Thymus (tissue), 11 donors: Measurements from ENCODE around the gene AVPR2. TPM values are rescaled to one million over a fixed set of nuclear protein-coding genes. Genes with fewer than 3 reads are reported as not detected.

Source experiments
- DNase-seq, 9 donors: peaks; one replicate each; pipeline ENCODE4 v3.0.0-alpha.2; 2013; ENCODE audit warnings: low spot score in 9 of 9, low read depth in 6 of 9, missing footprints in 1 of 9
- H3K27ac ChIP-seq, 2 donors: one replicate each; pipeline ENCODE4 v1.5.1; 2013; ENCODE audit warnings: control low read depth in 1 of 2, low read depth in 1 of 2, low read length in 1 of 2, mild to moderate bottlenecking in 1 of 2, moderate library complexity in 1 of 2
- H3K27me3 ChIP-seq, 2 donors: one replicate each; pipeline ENCODE4 v1.5.1; 2013; ENCODE audit warnings: low read length in 1 of 2; ENCODE audit not compliant: control insufficient read depth in 2 of 2, insufficient read depth in 1 of 2
- H3K36me3 ChIP-seq, 2 donors: one replicate each; pipeline ENCODE4 v1.5.1; 2013; ENCODE audit warnings: low read length in 1 of 2, mild to moderate bottlenecking in 1 of 2, moderate library complexity in 1 of 2; ENCODE audit not compliant: control insufficient read depth in 2 of 2, insufficient read depth in 2 of 2
- H3K4me1 ChIP-seq, 2 donors: one replicate each; pipeline ENCODE4 v1.5.1; 2013; ENCODE audit warnings: low read length in 2 of 2; ENCODE audit not compliant: control insufficient read depth in 2 of 2, insufficient read depth in 2 of 2
- H3K4me3 ChIP-seq, 2 donors: one replicate each; pipeline ENCODE4 v1.5.1; 2013; ENCODE audit warnings: low read length in 2 of 2, control low read depth in 1 of 2, mild to moderate bottlenecking in 1 of 2
- H3K9me3 ChIP-seq, 2 donors: one replicate each; pipeline ENCODE4 v1.5.1; 2013; ENCODE audit warnings: low read length in 1 of 2, mild to moderate bottlenecking in 1 of 2; ENCODE audit not compliant: control insufficient read depth in 2 of 2, insufficient read depth in 1 of 2
- WGBS: extraction: QIAGEN DNeasy Blood & Tissue Kit; methylation state at CpG from one replicate; pipeline ENCODE4 v1.1.7; 2013; 5-methylcytosine and 5-hydroxymethylcytosine counted together
- polyA plus RNA-seq: library from polyadenylated mRNA; stranded (reverse); fragments of 200-250 nt; gene quantifications from one replicate; pipeline ENCODE4 v1.2.3, GENCODE V29; 2013
- total RNA-seq: library from RNA; stranded (reverse); fragments of 120-200 nt; gene quantifications from one replicate; pipeline ENCODE4 v1.2.4, GENCODE V29; 2013
- donor health status: healthy.

Gene AVPR2
- total and polyA plus RNA-seq, 2 donors = 0.24 to 1.8 TPM

GRCh38 chrX:153864101-153864500 lies 40.4 kb upstream of the AVPR2 start:
- Histone ChIP-seq H3K27ac (no peak overlapping the region), H3K9me3 (no peaks in the 10 kb centered on the region), H3K36me3 (no peaks in the 10 kb centered on the region), H3K4me3 (no peak overlapping the region), H3K4me1 (no peaks in the 10 kb centered on the region), H3K27me3 (peaks cover 0 to 47% of the 10 kb centered on the region in 2 donors)
- WGBS = 94% methylated on average over 10 of the region's 10 CpGs
- DNase-seq = no peak

- H3K9me3 ChIP-seq = no peaks in the 10 kb centered on the region
- no peaks in the 10 kb centered on the region for H3K36me3 ChIP-seq
- H3K27ac ChIP-seq = no peak overlapping the region
- DNase-seq = no peak
- H3K4me1 ChIP-seq = no peaks in the 10 kb centered on the region
- peaks cover 0 to 45% of the 10 kb centered on the region in 2 donors for H3K27me3 ChIP-seq
- WGBS = 93% methylated on average over 28 of the region's 30 CpGs
- H3K4me3 ChIP-seq = no peak overlapping the region
Observed at GRCh38 chrX:153864561-153865320, 39.7 kb upstream of the AVPR2 start.

DNA sequence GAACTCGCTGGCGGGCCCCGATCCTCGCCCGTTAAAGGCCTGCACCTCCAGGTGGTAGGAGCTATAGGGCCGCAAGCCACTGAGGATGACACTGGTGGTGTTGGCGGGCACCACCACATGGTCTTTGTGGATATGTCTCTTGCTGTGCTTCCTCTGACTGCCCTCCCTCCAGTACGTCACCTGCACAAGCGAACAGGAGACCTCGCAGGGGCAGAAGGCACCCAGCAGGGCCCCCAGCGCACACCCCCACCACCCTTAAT lies 39.2 kb upstream of the AVPR2 start:
- no peaks in the 10 kb centered on the region for H3K36me3 ChIP-seq
- no peak overlapping the region for H3K27ac ChIP-seq
- H3K9me3 ChIP-seq = no peaks in the 10 kb centered on the region
- H3K4me3 ChIP-seq = no peak overlapping the region
- WGBS = 97% methylated on average over 11 of the region's 11 CpGs
- H3K27me3 ChIP-seq = peaks cover 0 to 43% of the 10 kb centered on the region in 2 donors
- H3K4me1 ChIP-seq = no peaks in the 10 kb centered on the region
- DNase-seq = no peak

- Histone ChIP-seq H3K27me3 (peaks cover 0 to 46% of the 10 kb centered on the region in 2 donors), H3K4me3 (no peak overlapping the region), H3K4me1 (no peaks in the 10 kb centered on the region), H3K27ac (no peak overlapping the region), H3K36me3 (no peaks in the 10 kb centered on the region), H3K9me3 (no peaks in the 10 kb centered on the region)
- WGBS = 96% methylated on average over 9 of the region's 9 CpGs
- no peak for DNase-seq
Observed at GRCh38 chrX:153865685-153866084, 38.8 kb upstream of the AVPR2 start.

DNA sequence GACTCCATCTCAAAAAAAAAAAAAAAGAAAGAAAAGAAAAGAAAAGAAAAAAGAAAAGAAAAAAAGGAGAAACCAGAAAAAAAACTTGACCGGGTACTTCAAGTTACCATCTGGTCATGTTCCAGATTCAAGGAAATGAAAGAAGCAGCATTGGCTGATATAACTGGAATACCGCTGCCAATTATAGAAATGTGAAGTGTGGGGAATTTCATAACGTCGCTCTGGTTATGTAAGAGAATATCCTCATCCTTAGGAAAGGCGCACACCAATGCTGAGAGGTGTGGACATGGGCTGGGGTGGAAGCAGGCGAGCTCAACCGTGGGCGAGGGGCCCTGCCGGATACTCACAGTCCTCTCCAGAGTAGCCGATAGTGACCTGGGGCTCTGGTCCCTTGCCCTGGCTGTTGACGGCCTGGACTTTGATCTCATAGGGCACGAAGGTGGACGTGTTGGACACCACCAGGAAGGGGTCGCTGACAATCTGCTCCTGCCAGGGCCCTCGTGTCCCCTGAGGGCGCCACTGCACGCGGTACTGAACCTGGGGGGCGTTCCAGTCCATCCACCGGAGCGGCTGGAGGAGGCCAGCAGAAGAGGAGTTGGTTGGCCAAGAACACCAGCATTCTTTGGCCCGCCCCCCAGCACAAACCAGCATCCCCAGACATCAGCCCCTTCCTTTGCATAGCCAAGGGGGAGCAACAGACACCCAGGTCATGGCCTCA lies 38.0 kb upstream of the AVPR2 start:
- 95% methylated on average over 22 of the region's 22 CpGs for WGBS
- Histone ChIP-seq H3K27me3 (peaks cover 0 to 48% of the 10 kb centered on the region in 2 donors), H3K4me1 (no peaks in the 10 kb centered on the region), H3K27ac (no peak overlapping the region), H3K36me3 (no peaks in the 10 kb centered on the region), H3K4me3 (no peak overlapping the region), H3K9me3 (no peaks in the 10 kb centered on the region)
- DNase-seq = no peak

DNA sequence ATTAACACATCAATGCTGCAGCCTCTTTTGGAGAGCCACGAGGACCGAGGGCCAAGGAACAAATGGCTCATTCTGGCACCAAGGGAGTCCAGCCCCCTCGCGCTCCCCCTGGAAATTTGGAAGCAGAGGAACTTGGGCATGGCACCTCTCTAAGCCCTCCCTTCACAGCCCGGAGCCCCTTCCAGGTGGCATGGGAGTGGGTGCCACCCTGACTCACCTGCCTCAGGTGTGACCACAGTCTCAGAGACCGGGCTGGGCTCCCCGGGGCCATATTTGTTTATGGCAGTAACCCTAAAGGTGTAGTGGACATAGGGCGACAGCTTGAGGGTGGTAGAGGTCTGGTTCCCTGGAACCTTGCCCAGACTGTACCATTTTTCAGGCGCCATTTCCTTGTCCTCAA lies 37.3 kb upstream of the AVPR2 start:
- Histone ChIP-seq H3K27ac (no peak overlapping the region), H3K4me1 (no peaks in the 10 kb centered on the region), H3K27me3 (peaks cover 0 to 47% of the 10 kb centered on the region in 2 donors), H3K4me3 (no peak overlapping the region), H3K9me3 (no peaks in the 10 kb centered on the region), H3K36me3 (no peaks in the 10 kb centered on the region)
- no peak for DNase-seq
- 90% methylated on average over 9 of the region's 9 CpGs for WGBS

- Histone ChIP-seq H3K9me3 (no peaks in the 10 kb centered on the region), H3K4me1 (no peaks in the 10 kb centered on the region), H3K4me3 (no peak overlapping the region), H3K27me3 (peaks cover 0 to 47% of the 10 kb centered on the region in 2 donors), H3K27ac (no peak overlapping the region), H3K36me3 (no peaks in the 10 kb centered on the region)
- WGBS = 94% methylated on average over 13 of the region's 13 CpGs
- no peak for DNase-seq
Observed at GRCh38 chrX:153867671-153868070, 36.8 kb upstream of the AVPR2 start.

DNA sequence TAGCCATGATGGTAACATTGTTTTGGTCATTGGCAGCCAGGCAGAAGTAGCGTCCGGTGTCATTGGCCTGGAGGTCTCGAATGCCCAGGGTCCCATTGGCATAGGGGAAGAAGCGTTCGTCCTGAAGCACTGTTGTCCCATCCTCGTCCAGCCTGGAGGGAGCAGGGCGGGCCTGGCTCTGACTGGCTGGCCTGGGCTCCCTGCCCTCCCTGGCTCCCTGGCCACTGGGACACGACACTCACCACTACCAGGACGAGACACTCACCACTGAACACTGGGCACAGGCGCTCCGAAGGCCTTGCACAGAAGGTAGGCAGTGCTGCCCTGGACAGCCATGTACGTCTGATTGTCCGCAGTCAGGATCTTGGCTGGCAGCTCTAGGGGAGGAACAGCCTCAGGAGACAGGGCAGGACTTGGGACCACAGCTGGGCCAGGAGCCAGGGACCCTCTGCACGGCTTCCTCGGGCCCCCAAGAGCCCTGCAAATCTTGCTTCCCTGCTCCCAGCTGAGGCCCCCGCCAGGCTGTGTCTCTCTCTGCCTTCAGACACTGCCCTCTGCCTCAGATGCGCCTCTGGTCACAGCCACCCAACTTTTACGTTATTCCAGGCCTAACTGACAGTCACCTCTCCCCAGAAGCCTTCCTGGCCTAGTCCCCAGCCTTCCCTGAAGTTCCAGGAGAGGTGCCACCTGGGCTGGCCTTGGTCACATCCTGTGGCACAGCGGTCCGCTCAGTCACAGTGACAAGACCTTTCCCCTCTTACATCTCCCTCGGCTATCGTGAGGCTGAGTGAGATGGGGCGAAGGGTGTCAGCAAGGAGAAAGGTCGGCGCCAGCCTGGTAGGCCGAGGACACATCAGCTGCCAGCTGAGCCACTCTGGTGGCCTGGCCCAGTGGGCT lies 35.6 kb upstream of the AVPR2 start:
- Histone ChIP-seq H3K27ac (no peak overlapping the region), H3K4me1 (no peaks in the 10 kb centered on the region), H3K4me3 (no peak overlapping the region), H3K36me3 (no peaks in the 10 kb centered on the region), H3K9me3 (no peaks in the 10 kb centered on the region), H3K27me3 (peaks cover 0 to 47% of the 10 kb centered on the region in 2 donors)
- 95% methylated on average over 26 of the region's 26 CpGs for WGBS
- DNase-seq = no peak
